NOMO-1 (cell line): Measurements from ENCODE around the gene EIF3A.
"Not testable (repeated sequence)": the region's sequence is repeated elsewhere in the genome, so short reads cannot be mapped to it uniquely, and the experiment has no call there.

ENCODE experiments used
- DNase-seq, 2 experiments: peaks; one replicate each; lab custom pipeline; 2025; ENCODE audit not compliant: unreplicated experiment in 2 of 2; lab: John Stamatoyannopoulos, UW

The EIF3A gene

DNA sequence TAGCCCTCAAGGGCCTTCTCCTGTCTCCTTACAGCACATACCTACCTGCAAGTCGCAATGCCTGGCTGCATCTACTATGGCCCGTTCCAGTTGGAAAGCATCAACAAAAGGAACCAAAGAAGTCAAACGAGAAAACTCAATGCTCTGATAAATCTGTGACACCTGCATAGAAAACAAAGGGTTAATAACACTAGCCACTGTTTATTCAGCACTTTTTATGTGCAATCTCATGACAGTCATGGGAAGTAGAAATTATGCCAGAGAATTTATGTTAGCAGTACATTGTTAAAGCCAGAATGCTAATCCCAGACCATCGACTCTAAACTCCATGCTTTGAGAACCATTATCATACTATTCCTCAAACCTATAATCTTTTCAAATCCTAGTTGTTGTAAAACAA is 21.1 kb downstream of the EIF3A start:
- no peak for DNase-seq

DNA sequence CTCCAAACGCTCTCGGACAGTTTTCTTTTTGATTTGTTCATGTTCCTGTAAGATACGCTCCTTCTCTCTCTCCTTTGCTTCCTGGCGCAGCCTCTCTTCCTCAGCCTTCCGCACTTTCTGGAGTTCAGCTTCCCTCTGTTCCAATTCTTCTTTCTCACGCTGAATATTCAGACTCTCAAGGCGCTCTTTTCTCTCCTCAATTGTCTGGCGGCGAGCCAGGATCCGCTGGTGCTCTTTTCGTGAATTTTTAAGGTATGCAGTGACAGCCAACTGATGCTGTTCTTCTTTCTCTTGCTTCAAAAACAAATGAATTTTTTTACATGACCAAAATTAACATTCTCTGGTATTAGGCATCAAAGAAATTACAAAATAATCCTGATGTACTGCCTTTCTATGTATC is 22.6 kb downstream of the EIF3A start:
- no peak for DNase-seq

DNA sequence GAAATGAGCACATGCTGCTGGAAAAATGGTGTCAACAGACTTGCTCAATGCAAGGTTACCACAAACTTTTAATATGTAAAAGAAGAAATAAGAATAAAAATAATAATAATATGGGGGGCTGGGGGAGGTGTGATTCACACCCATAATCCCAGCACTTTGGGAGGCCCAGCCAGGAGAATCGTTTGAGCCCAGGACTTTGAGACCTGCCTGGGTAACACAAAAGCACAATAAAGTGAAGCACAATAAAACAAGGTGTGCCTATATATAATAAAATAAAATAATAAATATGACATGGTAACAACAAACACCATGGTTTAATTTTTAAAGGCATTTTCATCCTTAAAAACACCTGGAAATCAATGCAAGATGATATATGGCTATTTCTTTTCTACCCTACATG is 25.1 kb downstream of the EIF3A start:
- no peak for DNase-seq

DNA sequence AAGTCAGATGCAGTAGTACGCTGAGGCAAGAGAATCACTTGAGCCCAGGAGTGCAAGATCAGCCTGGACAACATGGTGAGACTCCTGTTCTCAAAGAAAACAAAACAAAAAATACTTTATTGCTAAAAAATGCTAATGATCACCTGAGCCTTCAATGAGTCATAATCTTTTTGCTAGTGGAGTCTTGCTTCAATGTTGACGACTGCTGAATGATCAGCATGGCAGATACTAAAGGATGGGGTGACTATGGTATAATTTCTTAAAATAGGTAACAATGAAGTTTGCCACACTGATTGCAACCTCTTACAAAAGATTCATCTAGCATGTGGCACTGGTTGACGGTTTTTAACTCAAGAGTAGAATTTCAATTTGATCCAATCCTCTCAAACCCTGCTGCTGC is 28.8 kb downstream of the EIF3A start:
- no peak for DNase-seq

DNA sequence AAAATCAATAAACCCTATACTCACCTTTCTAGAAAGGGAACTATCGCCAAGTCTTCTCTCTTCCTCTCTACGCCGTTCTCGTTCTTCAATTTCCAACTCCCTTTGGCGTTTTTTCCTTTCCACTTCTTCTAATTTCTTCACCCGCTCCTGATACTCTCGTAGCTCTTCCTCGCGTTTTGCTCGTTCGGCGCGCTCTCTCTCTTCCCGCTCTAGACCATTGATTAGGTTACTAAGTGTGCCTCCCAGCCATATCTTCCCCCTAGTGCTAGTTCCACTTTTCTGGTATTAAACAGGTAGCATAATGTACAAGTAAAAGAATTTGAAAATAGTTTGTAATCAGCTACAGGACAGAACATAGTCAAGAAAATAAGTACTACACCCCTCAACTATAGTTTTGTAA is 30.8 kb downstream of the EIF3A start:
- DNase-seq = no peak

DNA sequence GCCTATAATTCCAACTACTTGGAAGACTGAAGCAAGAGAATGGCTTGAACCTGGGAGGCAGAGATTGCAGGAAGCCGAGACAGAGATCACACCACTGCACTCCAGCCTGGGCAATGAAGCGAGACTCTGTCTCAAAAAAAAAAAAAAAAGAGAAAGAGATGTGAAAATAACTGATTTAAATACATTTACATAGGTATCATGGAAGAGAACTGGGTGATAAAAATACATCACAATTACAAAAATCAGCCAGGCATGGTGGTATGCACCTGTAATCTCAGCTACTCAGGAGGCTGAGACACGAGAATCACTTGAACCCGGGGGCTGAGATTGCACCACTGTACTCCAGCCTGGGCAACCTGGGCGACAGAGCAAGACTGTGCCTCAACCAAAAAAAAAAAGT is 31.3 kb downstream of the EIF3A start:
- no peak for DNase-seq

DNA sequence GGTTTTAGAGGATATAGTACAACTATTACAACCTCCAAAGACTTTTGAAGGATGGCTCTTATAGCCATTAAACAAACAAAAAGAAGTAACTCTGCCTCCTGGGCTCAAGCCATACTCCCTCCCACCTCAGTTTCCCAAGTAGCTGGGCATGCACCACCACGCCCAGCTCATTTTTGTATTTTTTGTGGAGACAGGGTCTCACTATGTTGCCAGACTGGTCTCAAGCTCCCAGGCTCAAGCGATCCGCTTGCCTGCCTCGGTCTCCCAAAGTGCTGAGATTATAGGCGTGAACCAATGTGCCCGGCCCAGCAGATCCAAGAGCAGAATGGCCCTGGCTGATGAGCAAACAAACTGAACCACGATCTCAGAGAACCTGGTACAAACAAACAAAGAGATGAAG is 35.1 kb downstream of the EIF3A start:
- no peak for DNase-seq

DNA sequence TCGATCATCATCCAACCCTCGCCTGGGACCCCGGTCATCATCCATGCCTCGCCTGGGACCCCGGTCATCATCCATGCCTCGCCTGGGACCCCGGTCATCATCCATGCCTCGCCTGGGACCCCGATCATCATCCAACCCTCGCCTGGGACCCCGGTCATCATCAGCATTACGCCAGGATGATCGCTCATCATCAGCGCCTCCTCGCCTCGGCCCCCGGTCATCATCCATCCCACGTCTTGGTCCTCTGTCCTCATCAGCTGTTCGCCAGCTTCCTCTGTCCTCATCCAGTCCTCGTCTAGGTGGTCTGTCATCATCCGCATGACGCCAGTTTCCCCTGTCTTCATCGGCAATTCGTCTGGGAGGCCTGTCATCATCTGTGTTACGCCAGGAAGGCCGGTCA is 38.4 kb downstream of the EIF3A start:
- no peak for DNase-seq

DNA sequence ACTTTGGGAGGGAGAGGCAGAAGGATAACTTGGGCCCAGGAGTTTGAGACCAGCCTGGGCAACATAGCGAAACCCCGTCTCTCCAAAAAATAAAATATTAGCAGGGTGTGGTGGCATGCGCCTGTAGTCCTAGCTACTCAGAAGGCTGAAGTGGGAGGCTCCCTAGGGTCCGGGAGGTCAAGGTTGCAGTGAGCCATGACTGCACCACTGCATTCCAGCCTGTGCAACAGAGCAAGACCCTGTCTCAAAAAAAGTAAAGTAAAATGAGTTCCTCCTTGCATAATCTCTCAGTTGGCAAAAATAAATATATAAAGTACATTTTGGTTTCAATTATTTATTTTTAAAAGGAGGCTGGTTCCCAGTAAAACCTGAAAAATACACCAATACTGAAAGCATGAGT is 39.3 kb downstream of the EIF3A start:
- DNase-seq = no peak

DNA sequence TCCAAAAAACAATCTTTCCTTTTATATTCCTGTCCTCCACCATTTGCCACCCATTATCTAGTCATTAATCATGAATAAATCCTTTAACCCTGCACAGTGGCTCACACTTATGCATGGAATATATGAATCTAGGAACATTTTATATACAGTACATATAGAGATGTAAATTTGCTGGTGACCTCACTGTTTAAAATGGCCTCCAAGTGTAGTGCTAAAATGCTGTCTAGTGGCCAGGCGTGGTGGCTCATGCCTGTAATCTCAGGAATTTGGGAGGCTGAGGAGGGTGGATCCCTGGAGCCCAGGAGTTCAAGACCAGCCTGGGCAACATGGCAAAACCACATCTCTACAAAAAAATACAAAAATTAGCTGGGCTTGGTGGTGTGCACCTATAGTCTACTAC is 41.5 kb downstream of the EIF3A start:
- no peak for DNase-seq

DNA sequence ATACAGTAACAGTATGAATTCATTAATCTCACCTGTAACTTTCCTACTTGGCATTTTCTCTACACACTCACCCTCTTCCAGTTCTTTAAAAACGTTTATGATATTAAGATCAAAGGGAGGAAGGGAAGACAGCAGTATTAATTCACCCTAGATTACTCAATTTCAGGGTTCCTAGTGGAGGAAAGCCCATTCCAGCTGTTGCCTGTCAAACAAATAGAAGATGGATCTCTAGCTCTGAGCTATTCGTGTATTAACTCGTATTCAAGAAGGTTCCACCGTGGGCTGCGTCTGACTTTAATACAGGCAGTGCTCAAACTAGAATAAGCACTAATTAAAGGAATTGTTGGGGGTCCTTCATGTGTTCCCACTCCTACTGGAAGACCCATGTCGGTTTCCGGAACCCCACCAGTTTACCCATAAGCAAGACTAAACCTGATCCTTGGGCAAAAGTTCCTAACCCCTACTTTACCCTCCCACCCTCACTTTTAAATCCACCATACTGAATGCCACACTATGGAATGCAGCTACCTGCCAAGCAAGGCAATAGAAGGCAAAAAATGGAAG is 49.0 kb downstream of the EIF3A start:
- DNase-seq = no peak

DNA sequence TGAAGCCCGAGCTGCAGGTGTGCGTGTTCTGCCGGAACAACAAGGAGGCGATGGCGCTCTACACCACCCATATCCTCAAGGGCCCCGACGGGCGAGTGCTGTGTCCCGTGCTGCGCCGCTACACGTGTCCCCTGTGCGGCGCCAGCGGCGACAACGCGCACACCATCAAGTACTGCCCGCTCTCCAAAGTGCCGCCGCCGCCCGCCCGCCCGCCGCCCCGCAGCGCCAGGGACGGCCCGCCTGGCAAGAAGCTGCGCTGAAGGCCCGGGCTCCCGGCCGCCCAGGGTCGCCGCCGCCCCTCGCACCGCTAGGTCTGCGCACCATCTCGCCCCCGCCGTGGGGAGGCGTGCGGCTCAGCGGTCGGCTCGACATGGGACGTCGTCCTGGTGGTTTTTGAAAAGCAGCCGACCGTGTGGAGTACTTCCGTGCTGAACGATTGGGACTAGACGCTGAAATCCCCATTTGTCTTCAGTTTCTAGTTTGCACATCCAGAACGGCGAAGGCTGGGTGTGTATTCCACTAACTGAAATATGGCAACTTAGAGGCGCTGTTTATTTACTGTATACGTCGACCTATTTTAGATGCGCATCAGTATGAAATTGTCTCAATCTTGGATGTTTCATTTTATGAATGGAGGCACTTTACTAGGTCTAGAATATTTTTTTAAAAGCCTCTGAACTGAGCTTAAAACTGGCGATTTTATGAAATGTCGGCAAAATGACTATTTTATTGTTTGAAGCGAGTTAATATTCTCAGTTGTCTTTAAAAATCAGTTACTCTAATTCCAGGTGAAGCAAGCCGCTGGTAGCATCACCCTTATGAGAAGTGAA is 50.0 kb downstream of the EIF3A start:
- peak; percentile 58 to 70 for DNase-seq

DNA sequence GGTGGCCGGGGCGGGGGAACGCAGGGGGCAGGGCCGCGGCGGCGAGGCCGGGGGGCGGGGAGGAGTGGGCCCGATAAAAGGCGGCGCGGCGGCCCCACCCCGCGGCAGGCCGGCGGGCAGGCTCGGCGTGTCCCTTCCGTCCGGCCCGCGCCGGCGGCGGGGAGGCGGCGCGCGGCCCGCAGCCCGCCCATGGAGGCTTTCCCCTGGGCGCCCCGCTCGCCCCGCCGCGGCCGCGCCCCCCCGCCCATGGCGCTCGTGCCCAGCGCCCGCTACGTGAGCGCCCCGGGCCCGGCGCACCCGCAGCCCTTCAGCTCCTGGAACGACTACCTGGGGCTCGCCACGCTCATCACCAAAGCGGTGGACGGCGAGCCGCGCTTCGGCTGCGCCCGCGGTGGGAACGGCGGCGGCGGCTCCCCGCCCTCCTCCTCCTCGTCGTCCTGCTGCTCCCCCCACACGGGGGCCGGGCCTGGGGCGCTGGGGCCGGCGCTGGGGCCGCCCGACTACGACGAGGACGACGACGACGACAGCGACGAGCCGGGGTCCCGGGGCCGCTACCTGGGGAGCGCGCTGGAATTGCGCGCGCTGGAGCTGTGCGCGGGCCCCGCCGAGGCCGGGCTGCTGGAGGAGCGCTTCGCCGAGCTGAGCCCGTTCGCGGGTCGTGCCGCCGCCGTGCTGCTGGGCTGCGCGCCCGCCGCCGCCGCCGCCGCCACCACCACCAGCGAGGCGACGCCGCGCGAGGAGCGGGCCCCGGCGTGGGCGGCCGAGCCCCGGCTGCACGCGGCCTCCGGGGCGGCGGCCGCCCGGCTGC is 50.8 kb downstream of the EIF3A start, which contains the start of gene NANOS1:
TSS of gene NANOS1 (plus strand) at position 102 of the 808 bp plus-strand sequence. CDS start at position 190, 88 bp downstream.
- no peak for DNase-seq

DNA sequence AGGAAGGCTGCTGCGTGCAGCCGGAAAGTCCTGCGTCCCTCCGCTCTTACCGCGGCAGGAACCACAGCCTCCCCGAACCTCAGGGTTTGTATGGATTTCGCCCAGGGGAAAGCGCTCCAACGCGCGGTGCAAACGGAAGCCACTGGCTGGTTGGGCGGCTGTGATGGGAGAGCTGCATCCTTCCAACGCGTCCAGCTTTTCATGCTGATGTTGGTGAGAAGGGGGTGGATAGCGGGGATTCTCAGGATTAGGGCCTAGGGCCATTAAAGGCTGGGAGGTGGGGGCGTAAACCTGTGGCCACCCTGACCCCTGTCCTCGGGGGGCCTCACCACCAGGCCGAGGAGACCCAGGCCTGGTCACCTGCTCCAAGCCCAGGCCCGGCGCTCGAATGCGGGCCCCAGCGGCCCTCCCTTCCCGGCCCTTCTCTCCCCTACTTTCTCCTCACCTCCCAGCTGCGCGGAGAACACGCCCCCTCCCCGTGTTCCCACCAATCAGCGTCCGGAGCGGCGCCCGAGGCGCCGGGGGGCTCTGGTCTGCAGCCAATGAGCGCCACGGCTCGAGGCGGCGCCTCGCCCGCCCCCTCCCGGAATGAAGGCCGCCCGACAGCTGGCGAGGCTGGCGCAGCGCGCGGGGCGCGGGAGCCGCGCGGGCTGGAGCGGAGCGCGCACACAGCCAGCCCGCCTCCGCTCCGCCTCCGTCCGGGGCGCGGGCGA is 51.6 kb downstream of the EIF3A start:
- peak; percentile 80 to 86 for DNase-seq

DNA sequence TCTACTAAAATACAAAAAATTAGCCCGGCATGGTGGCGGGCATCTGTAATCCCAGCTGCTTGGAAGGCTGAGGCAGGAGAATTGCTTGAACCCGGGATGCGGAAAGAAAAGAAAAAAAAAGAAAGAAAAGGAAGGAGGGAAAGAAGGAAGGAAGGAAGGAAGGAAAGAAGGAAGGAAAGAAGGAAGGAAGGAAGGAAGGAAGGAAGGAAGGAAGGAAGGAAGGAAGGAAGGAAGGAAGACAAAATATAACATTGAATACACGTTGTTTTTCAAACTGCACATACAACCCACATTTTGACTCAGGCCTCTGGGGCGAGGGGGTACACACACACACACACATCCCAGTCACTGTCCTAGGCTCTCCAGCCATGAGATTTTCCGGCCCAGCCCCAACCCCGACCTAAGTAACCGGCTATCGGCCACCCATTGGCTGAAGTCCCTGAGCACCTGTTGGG is 52.1 kb downstream of the EIF3A start:
- not testable (repeated sequence) for DNase-seq

DNA sequence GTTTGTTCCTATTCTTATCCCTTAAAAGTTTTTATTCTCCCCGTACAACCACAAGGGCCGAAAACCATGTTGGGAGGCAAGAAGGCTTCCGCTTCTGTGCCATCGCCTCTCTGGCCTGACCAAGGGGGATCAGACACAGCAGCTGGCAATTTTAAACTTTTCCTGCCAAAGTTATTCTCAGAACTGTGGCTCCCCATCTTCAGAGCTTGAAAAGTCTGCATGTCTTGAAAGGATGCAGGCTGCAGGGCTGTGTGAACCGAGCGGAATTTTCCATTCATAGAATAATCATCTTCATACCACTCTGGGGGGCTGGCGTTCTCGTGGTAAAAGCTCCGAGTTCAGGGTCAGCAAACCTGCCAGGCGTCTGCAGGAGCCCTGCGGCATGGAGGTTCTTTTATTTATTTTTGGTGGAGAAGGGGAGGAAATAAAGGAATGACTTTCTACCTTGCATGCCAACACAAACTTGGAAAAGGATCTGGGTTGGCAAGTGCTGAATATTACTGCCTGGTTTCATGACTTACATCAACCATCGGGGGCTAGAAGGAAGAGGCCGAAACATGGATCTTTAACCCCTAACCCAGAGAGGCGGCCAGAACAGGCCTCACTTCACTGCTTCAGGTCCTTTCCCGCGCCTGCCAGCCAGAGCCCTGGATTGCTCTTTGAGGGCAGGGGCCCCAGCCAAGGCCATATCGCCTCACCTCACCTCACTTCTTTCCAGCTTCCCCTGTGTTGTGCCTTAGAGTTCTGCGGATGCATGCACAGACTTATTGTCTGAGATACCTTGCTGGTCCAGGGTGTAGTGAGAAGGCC is 54.1 kb downstream of the EIF3A start:
- DNase-seq = no peak

DNA sequence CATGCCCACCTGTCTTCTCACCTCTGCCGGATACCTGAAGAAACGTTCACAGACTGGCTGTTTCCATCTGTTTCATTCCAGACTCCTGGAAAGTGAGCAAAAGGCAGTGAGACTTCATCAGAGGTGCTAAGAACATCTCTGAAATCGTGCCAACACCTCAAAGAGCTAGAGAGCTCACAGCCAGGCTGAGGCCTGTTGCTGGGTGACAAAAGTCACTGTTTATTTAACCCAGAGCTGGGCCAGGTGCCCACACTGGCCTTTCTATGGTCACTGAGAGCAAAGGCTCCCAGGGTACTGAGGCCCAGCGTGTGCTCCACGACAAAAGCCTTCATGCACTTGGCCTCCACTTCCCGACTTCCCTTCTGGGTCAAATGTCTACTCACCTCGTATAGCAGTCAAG is 54.8 kb downstream of the EIF3A start:
- no peak for DNase-seq

DNA sequence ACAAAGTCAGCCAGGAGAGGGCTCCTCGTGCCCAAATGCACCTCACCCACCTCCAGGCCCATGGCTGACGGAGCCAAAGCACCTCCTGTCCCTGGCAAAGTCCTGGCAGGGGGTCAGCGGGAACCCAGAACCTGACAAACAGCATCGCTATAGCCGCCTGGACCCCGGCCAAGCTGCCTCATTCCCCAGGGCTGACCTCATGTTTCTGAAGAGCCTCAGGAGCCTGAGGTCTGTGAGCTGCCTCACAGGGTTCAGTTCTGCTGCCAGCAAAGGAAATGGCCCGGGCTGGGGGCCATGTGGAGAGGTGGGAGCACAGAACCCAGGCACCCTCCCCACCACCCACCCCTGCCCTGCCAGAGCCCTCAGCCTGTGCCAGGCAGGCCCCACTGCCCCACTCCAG is 55.3 kb downstream of the EIF3A start:
- no peak for DNase-seq

DNA sequence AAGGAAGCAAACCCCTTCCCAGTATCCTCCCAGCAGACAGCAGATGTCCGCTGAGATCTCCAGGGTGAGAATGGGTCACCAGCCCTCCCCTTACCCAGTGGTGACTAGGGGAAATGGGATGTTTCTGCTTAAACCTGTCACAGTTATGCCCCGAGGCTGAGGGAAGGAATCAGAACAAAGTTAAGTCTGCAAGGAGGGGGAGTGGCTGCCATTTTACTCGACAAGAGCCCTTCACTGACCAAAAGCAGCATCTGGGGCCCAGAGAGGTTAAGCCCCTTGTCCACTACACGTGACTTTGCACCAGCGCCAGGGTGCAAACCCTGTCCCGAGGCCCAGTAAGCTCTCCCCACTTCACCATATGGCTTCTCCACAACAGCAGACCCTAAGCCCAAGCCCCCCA is 55.7 kb downstream of the EIF3A start:
- DNase-seq = no peak

DNA sequence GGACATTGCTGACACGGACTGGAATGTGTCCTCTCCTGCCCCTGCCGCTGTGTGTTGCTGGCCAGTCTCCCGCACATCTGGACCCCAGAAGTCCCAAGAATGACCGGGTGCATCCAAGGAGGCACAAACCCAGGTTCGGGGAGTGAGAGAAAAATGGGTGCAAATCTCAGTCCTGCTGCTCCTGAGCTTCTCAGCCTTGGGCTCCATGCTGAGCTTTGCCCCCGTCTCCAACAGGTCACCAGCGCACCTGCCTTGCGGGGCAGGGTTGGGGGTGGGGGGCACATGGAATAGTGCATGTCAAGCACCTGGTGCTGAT is 57.1 kb downstream of the EIF3A start:
- no peak for DNase-seq
